NCI-H2196 treated with DMSO at 0.1 percent for 48 hours (cell line): ENCODE results near the gene GKN1.

ENCODE experiments used
- DNase-seq: peaks from one replicate; lab custom pipeline; 2025; ENCODE audit not compliant: unreplicated experiment; lab: John Stamatoyannopoulos, UW

The GKN1 gene

DNA sequence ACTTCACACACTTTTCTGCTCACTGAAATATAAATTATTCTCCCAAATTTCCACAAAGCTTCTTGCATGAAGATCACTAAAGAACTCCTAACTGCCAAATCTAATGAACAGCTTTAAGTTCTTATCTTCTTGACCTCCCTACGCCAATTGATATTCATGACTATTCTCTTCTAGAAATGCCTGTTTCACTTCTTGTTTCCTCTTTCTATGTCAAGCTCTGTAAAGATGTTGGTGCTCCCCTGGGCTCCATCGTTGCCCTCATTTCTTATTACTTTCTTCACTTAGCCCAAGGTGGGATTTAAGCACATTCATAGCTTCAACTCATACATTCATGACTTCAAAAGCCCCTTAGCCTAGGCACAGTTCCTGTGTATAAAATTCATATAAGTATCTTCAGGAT lies 29.3 kb downstream of the GKN1 start:
- no peak for DNase-seq

DNA sequence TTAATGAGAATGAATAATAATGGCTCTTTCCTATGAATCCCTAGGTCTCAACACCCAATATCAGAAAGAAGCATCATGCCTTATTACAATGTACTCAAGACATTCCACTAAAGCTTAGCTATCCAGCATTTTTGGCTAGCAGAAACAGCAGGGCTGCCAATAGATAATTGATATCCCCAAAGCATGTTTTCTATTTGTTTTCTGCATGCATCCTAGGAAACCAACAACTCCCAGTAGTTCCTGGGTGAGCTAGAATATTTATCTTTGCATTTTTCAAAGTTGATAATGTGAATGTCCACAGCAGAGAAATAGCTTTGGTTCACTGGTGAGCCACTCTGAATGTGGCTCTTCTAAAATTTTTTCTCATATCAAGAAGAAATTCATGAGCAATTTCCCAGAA lies 32.7 kb downstream of the GKN1 start:
- DNase-seq = no peak

DNA sequence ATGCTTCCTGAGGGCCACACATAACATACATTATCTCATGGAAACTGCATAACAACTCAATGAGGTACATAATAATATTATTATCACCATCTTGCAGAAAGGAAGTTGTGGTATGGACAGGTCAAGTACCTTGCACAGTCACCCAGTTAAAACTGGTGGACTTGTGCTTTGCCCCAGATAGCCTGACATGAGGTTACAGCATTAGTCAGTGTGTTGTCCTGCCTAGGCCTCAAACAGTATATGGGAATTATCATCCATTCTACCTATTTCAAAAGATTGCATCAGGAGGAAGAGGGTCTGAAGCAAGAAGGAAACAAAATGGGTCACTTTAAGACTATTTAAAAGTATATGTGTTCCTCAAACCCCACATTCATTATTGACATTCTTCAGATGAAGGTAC lies 33.2 kb downstream of the GKN1 start:
- no peak for DNase-seq

DNA sequence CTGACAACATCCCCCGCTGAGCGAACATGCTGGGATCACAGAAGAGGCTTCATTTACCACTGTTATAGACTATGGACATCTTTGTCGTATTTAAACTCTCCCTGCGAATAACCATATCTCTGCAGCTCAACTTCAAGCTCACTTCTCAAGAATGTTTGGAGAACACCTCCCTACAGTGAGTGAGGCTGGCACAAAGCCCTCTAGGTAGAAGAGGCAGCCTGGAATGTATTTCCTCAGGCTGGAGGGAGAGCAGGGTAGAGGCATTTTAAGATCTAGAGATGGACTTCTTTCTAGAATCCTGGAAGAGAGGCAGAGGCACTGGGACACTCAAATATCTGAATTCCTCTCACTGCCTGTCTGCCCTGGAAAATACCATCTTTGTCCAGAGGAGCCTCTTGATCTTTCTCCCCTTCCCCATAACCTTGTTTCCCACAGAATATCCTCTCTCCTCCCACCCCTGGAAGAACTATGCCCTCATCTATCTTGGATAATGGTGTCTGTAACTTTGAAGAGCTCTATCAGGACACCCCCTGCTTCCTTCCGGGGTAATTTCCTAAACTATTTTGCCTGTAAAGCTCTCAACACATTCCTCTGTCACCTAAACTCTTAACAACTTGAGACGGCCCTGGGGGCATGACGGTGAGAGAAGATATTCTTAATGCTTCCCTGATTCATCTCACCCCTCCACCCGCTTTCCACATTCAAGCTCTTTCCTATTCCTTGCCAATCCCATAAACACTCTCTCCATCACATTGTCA lies 36.2 kb downstream of the GKN1 start:
- no peak for DNase-seq

DNA sequence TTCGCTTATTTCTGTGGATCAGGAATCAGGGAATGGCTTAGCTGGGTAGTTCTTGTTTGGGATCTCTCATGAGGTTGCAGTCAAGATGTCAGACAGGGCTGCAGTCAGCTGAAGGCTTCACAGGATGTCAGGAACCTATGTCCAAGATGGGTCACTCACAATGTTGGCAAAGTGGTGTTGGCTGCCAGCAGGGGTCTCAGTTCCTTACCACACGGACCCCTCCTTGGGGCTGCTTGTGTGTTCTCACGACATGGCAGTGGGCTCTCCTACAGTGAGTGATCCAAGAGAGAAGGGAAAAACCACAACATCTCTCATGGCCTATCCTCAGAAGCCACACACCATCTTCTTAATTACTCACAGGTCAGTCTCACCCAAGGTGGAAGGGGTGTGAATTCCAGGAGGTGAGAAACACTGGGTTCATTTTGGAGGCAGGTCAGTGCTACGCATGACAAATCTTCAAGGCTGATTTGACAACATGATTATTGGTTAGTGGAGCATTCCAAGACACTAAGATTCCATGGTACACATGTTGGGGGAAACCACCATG lies 37.2 kb downstream of the GKN1 start:
- no peak for DNase-seq

DNA sequence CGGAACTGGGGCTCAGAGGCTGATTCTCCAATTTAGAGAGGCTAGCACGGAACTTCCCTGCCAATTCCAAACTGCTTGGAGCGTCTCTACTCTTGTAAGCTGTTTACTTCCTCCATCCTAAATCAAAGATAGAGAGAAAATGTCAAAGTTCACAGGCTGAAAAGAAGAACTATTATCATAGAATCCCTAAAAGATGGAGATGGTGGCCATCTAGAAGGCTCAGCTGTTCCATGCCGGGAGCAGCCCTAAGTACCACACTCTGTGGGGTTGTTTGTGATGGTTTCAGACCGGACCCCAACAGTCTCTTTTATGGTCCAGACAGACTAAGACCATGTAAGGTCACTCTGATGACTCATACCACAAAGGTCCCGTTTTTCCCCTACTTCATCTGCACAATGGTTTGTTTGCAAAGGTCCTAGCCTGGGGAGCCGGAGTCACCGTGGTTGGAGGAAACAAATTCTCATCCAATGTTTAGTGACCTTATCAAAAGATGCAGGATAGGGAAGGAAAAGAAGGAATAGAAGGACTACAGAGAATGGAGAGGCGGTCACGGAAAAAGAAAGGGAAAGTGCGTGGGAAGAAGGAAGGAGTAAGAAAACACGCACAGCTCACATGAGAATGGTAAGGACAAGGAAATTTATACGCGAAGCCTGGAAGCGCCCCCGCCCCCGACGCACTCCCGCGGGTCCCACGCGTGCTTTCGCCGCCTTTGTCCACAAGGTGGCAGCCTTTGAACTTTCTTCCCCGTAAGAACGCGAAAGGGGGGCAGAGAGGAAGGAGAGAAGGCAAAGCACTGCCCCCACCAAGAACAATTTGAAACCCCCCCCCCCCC lies 38.1 kb downstream of the GKN1 start:
- no peak for DNase-seq

DNA sequence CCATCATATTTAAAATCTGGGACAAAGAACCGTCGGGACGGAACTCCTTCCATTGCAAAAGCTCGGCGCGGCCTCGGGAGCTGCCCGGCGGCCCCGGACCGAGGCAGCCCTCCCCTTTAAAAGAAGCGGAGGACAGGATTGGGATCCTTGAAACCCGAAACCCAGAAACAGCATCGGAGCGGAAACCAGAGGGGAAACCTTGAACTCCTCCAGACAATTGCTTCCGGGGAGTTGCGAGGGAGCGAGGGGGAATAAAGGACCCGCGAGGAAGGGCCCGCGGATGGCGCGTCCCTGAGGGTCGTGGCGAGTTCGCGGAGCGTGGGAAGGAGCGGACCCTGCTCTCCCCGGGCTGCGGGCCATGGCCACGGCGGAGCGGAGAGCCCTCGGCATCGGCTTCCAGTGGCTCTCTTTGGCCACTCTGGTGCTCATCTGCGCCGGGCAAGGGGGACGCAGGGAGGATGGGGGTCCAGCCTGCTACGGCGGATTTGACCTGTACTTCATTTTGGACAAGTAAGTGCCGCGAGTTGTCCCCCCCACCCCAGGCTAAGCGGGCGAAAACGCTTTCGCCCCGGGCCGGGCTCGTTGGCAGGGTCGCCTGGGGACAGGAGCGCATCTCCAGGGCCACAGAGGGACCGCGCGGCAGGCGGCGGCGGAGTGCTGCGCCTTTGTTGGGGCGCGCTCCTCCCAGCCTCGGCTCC lies 38.9 kb downstream of the GKN1 start, which contains the start of gene ANTXR1:
ANTXR1 (plus strand) TSS at position 38 of the 698 bp plus-strand sequence; CDS start at position 359, 321 bp downstream.
- no peak for DNase-seq

DNA sequence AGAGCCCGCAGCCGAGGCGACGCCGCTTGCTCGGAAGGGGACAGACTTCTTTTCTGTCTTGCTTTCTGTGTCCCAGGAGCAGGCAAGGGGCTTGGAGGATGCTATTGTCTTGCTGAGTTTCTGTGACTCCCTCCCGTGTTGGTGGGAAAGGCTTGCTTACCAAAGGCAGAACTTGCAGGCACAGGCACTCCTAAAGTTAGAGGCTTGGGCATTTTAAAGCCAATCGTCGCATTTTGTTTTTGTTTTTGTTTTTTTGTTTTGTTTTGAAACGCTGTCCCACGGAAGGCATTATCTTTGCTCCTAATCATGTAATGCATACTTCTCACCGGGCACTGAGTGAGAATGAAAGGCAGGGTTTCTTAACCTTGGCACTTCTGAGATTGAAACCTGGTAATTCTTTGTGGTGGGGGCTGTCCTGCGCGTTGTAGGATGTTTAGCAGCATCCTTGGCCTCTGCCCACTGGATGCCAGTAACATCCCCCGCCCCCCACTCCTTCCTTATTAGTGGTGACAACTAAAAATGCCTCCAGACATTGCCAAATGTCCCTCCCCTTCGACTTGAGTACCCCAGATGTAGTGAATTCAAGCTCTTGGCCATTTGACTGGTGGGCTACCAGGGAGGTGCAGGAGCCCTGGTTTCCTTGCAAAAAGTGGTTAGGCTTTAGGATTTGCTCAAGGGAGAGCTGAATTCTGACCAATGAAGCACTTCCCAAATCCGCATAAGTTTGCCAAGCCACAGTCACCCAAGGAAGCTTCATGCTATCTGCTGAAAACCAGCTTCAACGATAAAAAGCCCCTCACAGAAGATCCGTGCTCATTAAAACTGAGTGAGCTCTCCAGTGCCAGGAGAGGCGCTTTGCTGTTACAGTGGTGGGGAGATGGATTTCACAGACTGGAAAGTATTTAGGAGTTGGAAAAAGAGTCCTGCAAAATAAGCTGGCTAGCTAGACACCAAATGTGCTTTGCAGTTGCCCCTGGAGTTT lies 39.7 kb downstream of the GKN1 start:
- DNase-seq = no peak

DNA sequence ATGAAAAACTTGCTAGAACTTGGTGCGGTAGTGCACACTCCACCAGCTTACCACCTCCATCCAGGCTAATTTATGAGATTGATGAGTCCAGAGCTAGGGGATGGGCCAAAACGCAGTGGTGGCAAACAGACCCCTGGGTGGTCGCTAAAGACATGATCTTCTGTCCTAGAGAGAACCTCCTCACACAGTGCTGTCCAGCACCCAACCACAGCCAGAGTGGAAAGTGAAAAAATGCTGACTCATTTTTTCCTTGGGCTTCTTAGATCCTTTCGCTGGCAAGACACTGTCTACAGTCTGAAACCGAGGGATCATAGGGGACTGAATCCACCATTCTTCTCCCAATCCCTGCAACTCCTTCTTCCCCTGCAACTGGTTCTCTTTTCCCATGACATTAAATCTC lies 42.6 kb downstream of the GKN1 start:
- DNase-seq = no peak

DNA sequence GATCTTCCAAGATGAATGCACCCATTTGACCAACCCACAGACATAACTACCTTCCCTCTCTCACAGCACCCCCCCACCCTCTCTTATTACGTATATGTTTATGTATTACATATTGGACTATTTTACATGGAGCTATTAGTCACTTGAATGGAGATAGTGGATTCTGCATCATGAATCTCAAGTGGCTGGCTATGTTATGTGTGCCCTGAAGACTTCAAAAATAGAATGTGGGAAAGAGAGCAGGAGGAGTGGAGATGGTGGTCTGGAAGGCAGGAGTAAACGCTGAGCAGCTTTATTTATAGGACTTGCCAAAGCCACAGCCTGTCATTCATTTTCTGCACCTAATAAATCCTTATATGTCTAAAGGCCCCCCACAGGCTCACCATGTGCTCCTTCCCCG lies 43.4 kb downstream of the GKN1 start:
- DNase-seq = no peak

DNA sequence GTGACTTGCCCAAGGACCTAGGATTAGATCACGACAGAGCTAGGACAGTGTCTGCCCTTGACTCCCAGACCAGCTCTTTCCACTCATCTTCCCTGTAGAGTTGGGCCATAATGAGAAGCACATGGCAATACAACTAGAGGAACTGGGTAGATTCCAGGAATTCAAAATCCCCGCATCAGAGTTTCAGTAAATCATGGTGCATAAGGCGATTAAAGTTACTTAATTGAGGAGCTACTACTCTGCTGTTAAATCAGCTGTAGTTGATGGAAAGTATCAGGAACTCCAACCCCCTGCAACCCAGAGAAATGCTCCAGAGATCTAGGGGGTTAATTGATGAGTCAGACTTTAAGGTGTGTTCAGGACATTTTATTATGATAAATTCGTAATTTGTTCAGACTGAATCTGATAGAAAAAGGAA lies 44.3 kb downstream of the GKN1 start:
- no peak for DNase-seq

DNA sequence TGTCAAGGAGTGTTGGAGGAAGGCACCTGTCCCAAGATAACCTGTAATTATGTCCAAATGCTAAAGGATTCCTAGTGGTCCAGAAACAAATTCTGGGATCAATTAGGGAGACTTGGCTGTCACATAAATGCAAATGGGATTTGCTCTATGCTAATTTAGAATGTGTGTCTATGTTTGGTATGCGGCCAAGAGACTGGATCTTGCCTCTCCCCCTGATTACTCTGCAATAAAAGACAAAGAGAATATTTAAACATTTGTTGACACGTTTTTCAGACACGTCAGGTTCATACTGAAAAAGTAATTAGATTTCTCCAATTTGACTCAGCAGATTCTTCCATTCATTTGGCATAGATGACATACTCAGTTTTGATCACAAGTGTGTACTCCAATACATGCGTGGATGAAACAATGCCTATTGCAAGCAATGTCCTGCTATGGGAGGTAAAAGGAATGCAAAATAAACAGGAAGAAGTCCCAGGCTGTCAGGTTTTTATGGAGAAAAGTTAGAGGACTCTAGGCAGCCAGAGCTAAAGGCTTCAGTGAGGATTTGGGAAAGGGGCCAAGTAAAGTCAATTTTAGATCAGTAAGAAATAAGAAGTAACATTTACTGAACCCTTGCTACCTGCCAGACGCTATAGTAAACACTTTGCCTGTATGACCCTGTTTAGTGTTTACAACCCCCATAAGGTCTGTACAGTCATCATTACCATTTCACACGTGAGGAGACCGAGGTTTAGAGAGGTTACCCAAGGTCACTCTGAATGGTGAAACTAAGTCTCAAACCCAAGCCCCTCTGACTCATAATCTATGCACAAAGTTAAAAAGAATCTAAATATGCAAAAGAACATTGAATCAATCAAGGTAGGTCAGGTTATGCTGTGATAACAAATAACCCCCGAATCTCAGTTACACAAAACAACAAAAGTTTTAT lies 46.3 kb downstream of the GKN1 start:
- DNase-seq = no peak

DNA sequence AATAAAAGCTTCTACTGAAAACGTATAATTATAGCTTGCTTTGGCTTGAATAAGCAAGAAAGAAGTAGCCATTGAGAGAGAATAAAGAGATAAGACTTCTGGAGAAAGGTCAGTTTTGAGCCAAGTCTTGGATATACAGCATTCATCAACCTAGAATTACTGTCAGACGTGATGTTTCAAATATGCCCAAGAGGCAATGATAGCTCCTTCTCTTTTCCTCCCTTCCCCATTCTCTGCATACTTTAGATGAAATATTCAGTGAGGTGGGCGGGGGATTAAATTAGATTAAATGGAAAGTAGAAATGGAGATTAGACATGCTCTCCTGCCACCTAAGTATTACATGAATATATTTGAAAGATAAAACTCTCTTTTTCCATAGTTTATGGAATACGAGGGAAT lies 47.3 kb downstream of the GKN1 start:
- no peak for DNase-seq

DNA sequence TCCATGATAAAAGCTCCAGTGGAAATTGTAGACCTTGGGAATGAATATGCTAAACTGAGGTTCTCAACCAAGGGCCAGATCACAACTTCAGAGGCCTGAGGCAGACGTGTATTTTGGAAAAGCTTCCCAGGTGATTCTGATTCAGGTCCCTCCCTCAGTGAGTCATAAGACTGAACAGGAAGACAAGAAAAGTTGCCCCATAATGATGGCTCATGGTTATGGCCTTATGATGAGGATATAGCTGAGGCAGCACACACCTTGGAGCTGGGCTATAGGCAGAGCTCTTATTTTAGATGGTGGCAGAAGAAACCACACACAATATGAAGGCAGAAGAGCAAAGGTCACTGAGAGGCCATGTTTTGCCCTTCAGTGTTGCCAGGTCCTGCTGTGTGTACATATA lies 48.1 kb downstream of the GKN1 start:
- no peak for DNase-seq

DNA sequence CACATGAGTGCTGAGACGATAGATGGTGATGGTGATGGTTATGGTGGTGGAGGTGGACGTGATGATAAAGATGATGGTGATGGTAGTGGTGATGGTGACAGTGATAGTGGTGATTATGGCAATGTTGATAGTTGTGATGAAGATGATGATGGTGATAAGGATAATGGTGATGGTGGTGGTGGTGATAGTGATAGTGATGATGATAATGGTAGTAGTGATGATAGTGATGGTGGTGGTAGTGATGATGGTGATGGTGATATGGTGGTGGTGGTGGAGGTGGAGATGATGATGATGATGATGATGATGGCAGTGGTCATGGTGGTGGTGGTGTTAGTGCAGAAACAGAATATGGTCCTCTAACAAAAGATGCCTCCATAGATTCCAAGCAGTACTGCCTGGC lies 48.8 kb downstream of the GKN1 start:
- DNase-seq = no peak

DNA sequence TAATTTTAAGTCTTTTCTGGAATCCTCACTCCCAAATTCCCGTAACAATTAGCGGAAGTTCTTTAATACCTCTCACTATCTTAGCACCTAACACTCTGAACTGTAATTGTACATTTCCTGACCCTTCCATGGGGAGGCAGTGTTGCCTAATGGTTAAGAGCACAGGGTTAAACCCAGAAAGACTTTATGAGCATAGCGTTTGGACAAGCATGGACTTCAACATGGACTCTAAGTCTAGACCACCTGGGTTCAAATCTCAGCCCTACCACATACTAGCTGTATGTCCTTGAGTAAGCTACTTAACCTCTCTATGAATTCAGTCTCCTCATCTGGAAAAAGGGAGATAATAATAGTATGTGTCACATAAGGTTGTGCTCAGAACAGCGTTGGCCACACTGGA lies 51.6 kb downstream of the GKN1 start:
- DNase-seq = no peak

DNA sequence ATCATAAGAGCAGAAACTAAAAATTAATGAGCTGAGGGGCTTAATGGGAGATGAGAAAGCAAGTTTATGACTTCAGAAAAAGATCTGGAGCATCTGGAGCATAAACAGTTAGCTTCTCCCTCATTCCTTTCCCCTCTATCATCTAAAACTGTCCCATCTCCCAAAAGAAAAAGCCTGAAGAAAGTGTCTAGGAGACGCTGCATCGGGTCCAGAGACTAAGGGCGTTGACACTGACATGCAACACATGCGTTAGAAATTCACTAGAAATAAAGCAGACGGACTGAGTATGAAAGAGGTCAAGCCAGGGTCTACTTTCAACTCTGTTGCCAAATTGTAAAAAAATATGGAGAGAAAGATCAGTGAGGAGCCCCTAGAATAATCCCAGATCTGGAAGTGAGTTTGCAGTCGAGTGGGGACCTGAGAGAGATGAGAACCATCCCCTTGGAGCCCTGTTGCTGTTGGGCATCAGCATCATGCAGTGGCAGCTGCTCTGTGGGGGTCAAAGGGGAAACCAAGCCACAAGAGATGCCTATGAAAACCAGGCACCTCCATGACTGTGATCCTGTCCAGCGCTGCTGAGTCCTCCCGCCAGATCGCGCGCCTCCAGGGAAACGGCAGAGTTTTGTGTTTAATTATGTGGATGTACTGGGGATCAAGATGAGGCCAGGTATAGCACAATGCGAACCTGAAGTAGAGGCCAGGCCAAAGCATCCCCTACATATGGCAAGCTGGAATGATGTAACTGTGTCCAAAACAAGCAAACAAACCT lies 52.4 kb downstream of the GKN1 start:
- DNase-seq = no peak
